ENCODE measurements around the gene CBLIF.
"Not testable (repeated sequence)": the region's sequence is repeated elsewhere in the genome, so short reads cannot be mapped to it uniquely, and the experiment has no call there.

The CBLIF gene

GRCh38 chr11:59862252-59862651 lies 17.0 kb upstream of the CBLIF start:
- TF ChIP-seq CTCF (IDR thresholded peaks at IDR 0.05; ENCODE audit: extremely low read depth, missing control alignments): no peak
- no peak for DNase-seq (ENCODE audit: low spot score)

- no peak for DNase-seq (ENCODE audit: low spot score)
Measured at GRCh38 chr11:59859673-59860072, 14.4 kb upstream of the CBLIF start.

GRCh38 chr11:59857439-59858434 lies 12.4 kb upstream of the CBLIF start:
- TF ChIP-seq CTCF (IDR thresholded peaks at IDR 0.05; ENCODE audit: extremely low read depth, missing control alignments): no peak
- no peak for DNase-seq (ENCODE audit: low spot score)

More at GRCh38 chr11:59859673-59860072, 14.4 kb upstream of the CBLIF start:
- no peak for TF ChIP-seq CTCF (IDR thresholded peaks at IDR 0.05; ENCODE audit: extremely low read depth, missing control alignments)

- TF ChIP-seq CTCF (IDR thresholded peaks at IDR 0.05; ENCODE audit: extremely low read depth, missing control alignments): no peak
- DNase-seq (ENCODE audit: low spot score): no peak
Measured at GRCh38 chr11:59854871-59855270, 9.6 kb upstream of the CBLIF start.

GRCh38 chr11:59851416-59851815 lies 6.1 kb upstream of the CBLIF start:
- DNase-seq (ENCODE audit: low spot score): not testable (repeated sequence)

- DNase-seq (ENCODE audit: low spot score): not testable (repeated sequence)
Measured at GRCh38 chr11:59849551-59849950, 4.3 kb upstream of the CBLIF start.

- TF ChIP-seq CTCF (IDR thresholded peaks at IDR 0.05; ENCODE audit: extremely low read depth, missing control alignments): no peak
- DNase-seq (ENCODE audit: low spot score): no peak
Measured at GRCh38 chr11:59849129-59849528, 3.8 kb upstream of the CBLIF start.

- not testable (repeated sequence) for DNase-seq (ENCODE audit: low spot score)
Measured at GRCh38 chr11:59848439-59848838, 3.1 kb upstream of the CBLIF start.

GRCh38 chr11:59847626-59848025 lies 2.3 kb upstream of the CBLIF start:
- DNase-seq (ENCODE audit: low spot score): no peak

More at GRCh38 chr11:59847626-59848025, 2.3 kb upstream of the CBLIF start:
- TF ChIP-seq CTCF (IDR thresholded peaks at IDR 0.05; ENCODE audit: extremely low read depth, missing control alignments): no peak
